ENCODE data around the gene MEMO1.

DNA sequence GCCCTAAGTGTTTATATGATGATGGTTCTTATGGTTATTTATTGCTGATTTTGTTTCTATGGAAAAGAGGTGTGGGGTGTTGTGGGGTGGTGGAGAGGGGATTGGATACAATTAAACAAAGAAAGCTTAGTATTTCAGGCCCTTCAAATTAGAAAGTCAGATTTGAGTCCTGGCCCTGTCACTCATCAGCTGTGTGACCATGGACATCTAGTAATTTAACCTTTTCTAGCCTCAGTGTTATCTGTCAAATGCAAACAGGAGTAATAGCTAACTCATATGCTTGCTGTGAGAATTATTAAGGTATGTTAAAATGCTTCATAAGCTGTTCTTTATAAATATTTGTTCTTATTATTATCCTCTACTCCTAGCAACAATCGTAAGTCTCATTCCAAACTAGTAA lies 2.1 kb upstream of the MEMO1 start:
- TF ChIP-seq, protein P1, sequence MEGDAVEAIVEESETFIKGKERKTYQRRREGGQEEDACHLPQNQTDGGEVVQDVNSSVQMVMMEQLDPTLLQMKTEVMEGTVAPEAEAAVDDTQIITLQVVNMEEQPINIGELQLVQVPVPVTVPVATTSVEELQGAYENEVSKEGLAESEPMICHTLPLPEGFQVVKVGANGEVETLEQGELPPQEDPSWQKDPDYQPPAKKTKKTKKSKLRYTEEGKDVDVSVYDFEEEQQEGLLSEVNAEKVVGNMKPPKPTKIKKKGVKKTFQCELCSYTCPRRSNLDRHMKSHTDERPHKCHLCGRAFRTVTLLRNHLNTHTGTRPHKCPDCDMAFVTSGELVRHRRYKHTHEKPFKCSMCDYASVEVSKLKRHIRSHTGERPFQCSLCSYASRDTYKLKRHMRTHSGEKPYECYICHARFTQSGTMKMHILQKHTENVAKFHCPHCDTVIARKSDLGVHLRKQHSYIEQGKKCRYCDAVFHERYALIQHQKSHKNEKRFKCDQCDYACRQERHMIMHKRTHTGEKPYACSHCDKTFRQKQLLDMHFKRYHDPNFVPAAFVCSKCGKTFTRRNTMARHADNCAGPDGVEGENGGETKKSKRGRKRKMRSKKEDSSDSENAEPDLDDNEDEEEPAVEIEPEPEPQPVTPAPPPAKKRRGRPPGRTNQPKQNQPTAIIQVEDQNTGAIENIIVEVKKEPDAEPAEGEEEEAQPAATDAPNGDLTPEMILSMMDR (IDR thresholded peaks at IDR 0.05; ENCODE audit: low read depth, low read length, missing input control), result no peak
- TF ChIP-seq GABPA (IDR thresholded peaks at IDR 0.05 in 1 of 2, conservative IDR thresholded peaks at IDR 0.05 in 1 of 2) (no peak), YY1 (IDR thresholded peaks at IDR 0.05) (no peak), TAF1 (conservative IDR thresholded peaks at IDR 0.05) (no peak), SP1 (IDR thresholded peaks at IDR 0.05) (no peak), RXRA (IDR thresholded peaks at IDR 0.05) (no peak)
- TF ChIP-seq, protein P2, sequence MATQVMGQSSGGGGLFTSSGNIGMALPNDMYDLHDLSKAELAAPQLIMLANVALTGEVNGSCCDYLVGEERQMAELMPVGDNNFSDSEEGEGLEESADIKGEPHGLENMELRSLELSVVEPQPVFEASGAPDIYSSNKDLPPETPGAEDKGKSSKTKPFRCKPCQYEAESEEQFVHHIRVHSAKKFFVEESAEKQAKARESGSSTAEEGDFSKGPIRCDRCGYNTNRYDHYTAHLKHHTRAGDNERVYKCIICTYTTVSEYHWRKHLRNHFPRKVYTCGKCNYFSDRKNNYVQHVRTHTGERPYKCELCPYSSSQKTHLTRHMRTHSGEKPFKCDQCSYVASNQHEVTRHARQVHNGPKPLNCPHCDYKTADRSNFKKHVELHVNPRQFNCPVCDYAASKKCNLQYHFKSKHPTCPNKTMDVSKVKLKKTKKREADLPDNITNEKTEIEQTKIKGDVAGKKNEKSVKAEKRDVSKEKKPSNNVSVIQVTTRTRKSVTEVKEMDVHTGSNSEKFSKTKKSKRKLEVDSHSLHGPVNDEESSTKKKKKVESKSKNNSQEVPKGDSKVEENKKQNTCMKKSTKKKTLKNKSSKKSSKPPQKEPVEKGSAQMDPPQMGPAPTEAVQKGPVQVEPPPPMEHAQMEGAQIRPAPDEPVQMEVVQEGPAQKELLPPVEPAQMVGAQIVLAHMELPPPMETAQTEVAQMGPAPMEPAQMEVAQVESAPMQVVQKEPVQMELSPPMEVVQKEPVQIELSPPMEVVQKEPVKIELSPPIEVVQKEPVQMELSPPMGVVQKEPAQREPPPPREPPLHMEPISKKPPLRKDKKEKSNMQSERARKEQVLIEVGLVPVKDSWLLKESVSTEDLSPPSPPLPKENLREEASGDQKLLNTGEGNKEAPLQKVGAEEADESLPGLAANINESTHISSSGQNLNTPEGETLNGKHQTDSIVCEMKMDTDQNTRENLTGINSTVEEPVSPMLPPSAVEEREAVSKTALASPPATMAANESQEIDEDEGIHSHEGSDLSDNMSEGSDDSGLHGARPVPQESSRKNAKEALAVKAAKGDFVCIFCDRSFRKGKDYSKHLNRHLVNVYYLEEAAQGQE (IDR thresholded peaks at IDR 0.05), result no peak

Data from liver (tissue), 3 donors.